Measurements from ENCODE around the gene LTBP3. TPM values are rescaled to one million over a fixed set of nuclear protein-coding genes. Genes with fewer than 3 reads are reported as not detected.
A peak's percentile ranks its signal among the peaks of the same experiment; 100 is the strongest.

The LTBP3 gene
- total and polyA plus RNA-seq, 4 donors = 8.8 to 46.2 (median 17.0) TPM

DNA sequence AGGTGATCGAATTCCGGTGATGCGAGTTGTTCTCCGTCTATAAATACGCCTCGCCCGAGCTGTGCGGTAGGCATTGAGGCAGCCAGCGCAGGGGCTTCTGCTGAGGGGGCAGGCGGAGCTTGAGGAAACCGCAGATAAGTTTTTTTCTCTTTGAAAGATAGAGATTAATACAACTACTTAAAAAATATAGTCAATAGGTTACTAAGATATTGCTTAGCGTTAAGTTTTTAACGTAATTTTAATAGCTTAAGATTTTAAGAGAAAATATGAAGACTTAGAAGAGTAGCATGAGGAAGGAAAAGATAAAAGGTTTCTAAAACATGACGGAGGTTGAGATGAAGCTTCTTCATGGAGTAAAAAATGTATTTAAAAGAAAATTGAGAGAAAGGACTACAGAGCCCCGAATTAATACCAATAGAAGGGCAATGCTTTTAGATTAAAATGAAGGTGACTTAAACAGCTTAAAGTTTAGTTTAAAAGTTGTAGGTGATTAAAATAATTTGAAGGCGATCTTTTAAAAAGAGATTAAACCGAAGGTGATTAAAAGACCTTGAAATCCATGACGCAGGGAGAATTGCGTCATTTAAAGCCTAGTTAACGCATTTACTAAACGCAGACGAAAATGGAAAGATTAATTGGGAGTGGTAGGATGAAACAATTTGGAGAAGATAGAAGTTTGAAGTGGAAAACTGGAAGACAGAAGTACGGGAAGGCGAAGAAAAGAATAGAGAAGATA, 59.0 kb downstream of the LTBP3 start, which contains the start of gene MALAT1:
MALAT1 (plus strand) TSS at position 69 of the 736 bp plus-strand sequence.
- Histone ChIP-seq H3K4me3 (ENCODE audit: low read depth in 1 of 3, low read length in 3 of 3) (peak within 1 kb of the TSS; percentile 67 to 100 (median 85)), H3K27ac (ENCODE audit: low read depth in 1 of 2, low read length in 2 of 2) (peak within 1 kb of the TSS; percentile 100), H3K9me3 (ENCODE audit: control insufficient read depth in 4 of 4, low read length in 3 of 4) (no peaks in the 10 kb centered on the region), H3K36me3 (ENCODE audit: control insufficient read depth in 4 of 4, insufficient read depth in 3 of 4, low read depth in 1 of 4, low read length in 3 of 4) (peaks cover under 1 to 25% (median 5%) of the 10 kb centered on the region in 4 donors), H3K27me3 (ENCODE audit: control insufficient read depth in 4 of 4, insufficient read depth in 4 of 4, low read length in 3 of 4) (no peaks in the 10 kb centered on the region), H3K9ac (ENCODE audit: low read depth in 1 of 2, low read length in 2 of 2) (peak within 1 kb of the TSS; percentile 100), H3K4me1 (ENCODE audit: control insufficient read depth in 4 of 4, insufficient read depth in 4 of 4, low read length in 3 of 4) (peaks cover 3 to 27% (median 12%) of the 10 kb centered on the region in 4 donors)
- WGBS = under 1% methylated on average over 24 of the region's 24 CpGs
- DNase-seq (ENCODE audit: low spot score) = peak; percentile 98
- TF ChIP-seq, protein P1, sequence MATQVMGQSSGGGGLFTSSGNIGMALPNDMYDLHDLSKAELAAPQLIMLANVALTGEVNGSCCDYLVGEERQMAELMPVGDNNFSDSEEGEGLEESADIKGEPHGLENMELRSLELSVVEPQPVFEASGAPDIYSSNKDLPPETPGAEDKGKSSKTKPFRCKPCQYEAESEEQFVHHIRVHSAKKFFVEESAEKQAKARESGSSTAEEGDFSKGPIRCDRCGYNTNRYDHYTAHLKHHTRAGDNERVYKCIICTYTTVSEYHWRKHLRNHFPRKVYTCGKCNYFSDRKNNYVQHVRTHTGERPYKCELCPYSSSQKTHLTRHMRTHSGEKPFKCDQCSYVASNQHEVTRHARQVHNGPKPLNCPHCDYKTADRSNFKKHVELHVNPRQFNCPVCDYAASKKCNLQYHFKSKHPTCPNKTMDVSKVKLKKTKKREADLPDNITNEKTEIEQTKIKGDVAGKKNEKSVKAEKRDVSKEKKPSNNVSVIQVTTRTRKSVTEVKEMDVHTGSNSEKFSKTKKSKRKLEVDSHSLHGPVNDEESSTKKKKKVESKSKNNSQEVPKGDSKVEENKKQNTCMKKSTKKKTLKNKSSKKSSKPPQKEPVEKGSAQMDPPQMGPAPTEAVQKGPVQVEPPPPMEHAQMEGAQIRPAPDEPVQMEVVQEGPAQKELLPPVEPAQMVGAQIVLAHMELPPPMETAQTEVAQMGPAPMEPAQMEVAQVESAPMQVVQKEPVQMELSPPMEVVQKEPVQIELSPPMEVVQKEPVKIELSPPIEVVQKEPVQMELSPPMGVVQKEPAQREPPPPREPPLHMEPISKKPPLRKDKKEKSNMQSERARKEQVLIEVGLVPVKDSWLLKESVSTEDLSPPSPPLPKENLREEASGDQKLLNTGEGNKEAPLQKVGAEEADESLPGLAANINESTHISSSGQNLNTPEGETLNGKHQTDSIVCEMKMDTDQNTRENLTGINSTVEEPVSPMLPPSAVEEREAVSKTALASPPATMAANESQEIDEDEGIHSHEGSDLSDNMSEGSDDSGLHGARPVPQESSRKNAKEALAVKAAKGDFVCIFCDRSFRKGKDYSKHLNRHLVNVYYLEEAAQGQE (IDR thresholded peaks at IDR 0.05) = peak; percentile 95
- TF ChIP-seq ZBTB33 (IDR thresholded peaks at IDR 0.05) (peak; percentile 50), FOXA1 (IDR thresholded peaks at IDR 0.05) (peak; percentile 62), MAX (IDR thresholded peaks at IDR 0.05) (peak; percentile 59), NR2F2 (IDR thresholded peaks at IDR 0.05) (peak; percentile 63), FOXA2 (IDR thresholded peaks at IDR 0.05) (no peak), YY1 (IDR thresholded peaks at IDR 0.05) (no peak), GABPA (IDR thresholded peaks at IDR 0.05 in 1 of 2, conservative IDR thresholded peaks at IDR 0.05 in 1 of 2) (no peak), HNF4G (IDR thresholded peaks at IDR 0.05) (no peak), RAD21 (IDR thresholded peaks at IDR 0.05) (peak; percentile 40 to 45), TAF1 (conservative IDR thresholded peaks at IDR 0.05) (peak; percentile 100), HNF4A (conservative IDR thresholded peaks at IDR 0.05) (no peak), RXRA (IDR thresholded peaks at IDR 0.05) (peak; percentile 26 to 60), SP1 (IDR thresholded peaks at IDR 0.05) (peak; percentile 87), JUND (IDR thresholded peaks at IDR 0.05) (no peak), EGR1 (IDR thresholded peaks at IDR 0.05; ENCODE audit: low read depth in 2 of 2) (peak; percentile 17 to 61)
- TF ChIP-seq, protein P2, sequence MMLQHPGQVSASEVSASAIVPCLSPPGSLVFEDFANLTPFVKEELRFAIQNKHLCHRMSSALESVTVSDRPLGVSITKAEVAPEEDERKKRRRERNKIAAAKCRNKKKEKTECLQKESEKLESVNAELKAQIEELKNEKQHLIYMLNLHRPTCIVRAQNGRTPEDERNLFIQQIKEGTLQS (IDR thresholded peaks at IDR 0.05) = peak; percentile 70
- TF ChIP-seq, protein P3, sequence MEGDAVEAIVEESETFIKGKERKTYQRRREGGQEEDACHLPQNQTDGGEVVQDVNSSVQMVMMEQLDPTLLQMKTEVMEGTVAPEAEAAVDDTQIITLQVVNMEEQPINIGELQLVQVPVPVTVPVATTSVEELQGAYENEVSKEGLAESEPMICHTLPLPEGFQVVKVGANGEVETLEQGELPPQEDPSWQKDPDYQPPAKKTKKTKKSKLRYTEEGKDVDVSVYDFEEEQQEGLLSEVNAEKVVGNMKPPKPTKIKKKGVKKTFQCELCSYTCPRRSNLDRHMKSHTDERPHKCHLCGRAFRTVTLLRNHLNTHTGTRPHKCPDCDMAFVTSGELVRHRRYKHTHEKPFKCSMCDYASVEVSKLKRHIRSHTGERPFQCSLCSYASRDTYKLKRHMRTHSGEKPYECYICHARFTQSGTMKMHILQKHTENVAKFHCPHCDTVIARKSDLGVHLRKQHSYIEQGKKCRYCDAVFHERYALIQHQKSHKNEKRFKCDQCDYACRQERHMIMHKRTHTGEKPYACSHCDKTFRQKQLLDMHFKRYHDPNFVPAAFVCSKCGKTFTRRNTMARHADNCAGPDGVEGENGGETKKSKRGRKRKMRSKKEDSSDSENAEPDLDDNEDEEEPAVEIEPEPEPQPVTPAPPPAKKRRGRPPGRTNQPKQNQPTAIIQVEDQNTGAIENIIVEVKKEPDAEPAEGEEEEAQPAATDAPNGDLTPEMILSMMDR (IDR thresholded peaks at IDR 0.05; ENCODE audit: low read depth, low read length, missing input control) = no peak

Measured in liver (tissue), 9 donors.